ENCODE measurements around the gene ZNF595. TPM values are rescaled to one million over a fixed set of nuclear protein-coding genes. Genes with fewer than 3 reads are reported as not detected.
"Not testable (repeated sequence)": the region's sequence is repeated elsewhere in the genome, so short reads cannot be mapped to it uniquely, and the experiment has no call there.

The ZNF595 gene
- 8.1 to 10.3 TPM (median 10.1 TPM) in 3 replicates for total RNA-seq

DNA sequence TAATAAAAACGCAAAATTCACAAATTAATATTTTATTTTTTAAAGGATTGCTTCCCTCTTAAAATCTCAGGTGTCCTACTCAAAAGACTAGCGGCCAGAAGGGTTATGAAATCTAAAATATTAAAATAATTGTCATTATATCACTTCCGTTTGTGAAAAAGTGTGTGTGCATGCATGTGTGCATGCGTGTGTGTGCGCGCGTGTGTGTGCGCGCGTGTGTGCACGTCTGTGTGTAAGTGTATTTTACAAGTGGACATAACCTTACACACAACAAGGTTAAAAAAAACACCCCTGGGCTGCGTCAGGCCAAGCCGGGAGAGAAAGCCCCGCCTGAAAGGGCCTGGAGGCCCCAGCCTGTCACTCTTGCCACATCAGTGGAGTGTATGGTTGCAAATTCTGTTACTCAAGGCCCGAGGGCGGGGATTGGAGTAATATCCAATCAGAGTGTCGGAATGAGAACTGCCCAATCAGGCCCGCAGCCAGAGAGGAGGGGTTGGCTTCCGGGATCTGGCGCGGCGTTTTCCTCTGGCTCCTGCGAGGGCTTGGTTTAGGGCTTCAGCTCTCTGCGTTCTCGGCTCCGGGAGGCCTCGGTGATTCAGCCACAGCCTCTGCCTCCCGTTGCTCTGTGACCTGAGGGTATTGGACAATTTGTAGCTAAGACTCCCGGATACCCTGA, at the start of gene ZNF595:
ZNF595 (plus strand) TSS at position 518 of the 676 bp plus-strand sequence. CDS start 168 bp downstream, outside the sequence.
- H3K4me3 Mint-ChIP-seq; H3K9me3 Mint-ChIP-seq; H3K4me1 Mint-ChIP-seq; H3K27ac Mint-ChIP-seq; H3K27me3 Mint-ChIP-seq (ENCODE audit: low read depth); H3K36me3 Mint-ChIP-seq: not testable (repeated sequence)
- DNase-seq (ENCODE audit: low spot score in 2 of 2, unreplicated experiment in 2 of 2), result peak in 1 of 2 experiments; percentile 51

DNA sequence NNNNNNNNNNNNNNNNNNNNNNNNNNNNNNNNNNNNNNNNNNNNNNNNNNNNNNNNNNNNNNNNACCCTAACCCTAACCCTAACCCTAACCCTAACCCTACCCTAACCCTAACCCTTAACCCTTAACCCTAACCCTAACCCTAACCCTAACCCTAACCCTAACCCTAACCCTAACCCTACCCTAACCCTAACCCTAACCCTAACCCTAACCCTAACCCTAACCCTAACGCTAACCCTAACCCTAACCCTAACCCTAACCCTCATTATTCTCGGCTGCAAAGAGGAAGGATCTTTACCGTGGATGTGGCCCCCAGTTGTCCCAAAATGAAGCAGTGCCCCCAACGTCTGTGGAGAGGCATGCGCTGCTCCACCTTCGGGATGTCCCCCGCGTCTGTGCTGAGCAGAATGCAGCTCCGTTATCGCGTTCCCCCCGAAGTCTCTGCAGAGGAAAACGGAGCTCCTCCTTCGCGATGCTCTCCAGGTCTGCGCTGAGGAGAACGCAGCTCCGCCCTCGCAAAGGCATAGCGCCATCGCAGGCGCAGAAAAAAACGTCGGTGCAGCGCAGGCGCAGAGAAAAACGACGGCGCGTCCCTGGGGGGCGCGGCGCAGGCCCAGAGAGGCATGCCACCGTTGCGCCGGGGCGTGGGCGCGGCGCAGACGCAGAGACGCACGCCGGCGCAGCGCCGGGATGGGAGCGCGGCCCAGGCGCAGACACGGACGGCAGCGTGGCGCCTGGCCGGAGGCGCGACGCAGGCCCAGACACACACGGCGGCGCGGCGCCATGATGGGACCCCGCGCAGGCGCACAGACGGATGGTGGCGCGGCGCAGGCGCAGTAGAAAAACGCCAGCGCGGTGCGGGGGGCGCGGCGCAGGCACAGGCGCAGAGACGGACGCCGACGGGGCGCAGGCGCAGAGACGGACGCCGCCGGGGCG, 42.9 kb upstream of the ZNF595 start:
- H3K27ac Mint-ChIP-seq; H3K4me3 Mint-ChIP-seq; H3K36me3 Mint-ChIP-seq; H3K4me1 Mint-ChIP-seq; DNase-seq (ENCODE audit: low spot score in 2 of 2, unreplicated experiment in 2 of 2); H3K9me3 Mint-ChIP-seq; H3K27me3 Mint-ChIP-seq (ENCODE audit: low read depth): not testable (repeated sequence)

DNA sequence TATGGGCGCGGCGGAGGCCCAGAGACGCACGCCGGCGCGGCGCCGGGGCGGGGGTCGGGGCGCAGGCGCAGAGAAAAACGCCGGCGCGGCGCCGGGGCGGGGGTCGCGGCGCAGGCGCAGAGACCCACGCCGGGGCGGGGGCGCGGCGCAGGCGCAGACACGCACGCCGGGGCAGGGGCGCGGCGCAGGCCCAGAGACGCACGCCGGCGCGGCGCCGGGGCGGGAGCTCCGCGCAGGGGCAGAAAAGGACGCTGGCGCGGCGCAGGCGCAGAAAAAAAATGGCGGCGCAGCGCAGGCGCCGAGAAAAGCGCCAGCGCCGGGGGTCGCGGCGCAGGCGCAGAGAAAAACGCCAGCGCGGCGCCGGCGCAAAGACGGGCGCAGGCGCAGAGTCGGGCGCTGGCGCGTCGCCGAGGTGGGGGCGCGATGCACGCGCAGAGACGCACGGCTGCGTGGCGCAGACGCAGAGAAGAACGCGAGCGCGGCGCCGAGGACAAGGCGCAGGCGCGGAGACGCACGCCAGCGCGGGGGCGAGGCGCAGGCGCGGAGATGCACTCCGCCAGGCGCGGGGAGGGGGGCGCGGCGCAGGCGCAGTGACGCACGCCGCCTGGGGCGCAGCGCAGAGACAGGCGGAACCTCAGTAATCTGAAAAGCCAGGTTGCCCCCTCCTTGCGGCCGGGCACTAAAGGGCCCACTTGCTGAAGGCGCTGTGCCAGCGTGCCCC, 41.9 kb upstream of the ZNF595 start:
- not testable (repeated sequence) for H3K27me3 Mint-ChIP-seq (ENCODE audit: low read depth); H3K9me3 Mint-ChIP-seq; H3K4me3 Mint-ChIP-seq; H3K27ac Mint-ChIP-seq; H3K4me1 Mint-ChIP-seq; H3K36me3 Mint-ChIP-seq; DNase-seq (ENCODE audit: low spot score in 2 of 2, unreplicated experiment in 2 of 2)

DNA sequence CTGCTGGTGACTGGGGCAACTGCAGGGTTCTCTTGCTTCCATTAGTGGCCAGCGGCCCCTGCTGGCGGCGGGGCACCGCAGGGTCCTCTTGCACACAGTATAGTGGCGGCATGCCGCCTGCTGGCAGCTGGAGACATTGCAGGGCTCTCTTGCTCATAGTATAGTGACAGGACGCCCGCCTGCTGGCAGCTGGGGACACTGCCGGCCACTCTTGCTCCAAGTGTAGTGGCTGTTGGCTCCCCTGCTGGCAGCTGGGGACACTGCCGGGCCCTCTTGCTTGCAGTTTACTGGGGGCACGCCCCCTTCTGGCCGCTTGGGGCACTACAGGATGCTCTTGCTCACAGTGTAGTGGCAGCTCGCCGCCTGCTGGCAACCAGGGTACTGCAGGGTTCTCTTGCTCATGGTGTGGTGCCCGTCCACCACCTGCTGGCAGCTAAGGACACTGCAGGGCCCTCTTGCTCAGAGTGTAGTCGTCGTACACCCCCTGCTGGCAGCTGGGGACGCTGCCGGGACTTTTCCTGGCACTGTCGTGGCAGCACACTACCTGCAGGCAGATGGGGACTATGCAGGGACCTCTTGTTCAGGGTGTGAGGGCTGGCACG, 41.2 kb upstream of the ZNF595 start:
- not testable (repeated sequence) for H3K4me1 Mint-ChIP-seq; DNase-seq (ENCODE audit: low spot score in 2 of 2, unreplicated experiment in 2 of 2); H3K9me3 Mint-ChIP-seq; H3K36me3 Mint-ChIP-seq; H3K27ac Mint-ChIP-seq; H3K4me3 Mint-ChIP-seq; H3K27me3 Mint-ChIP-seq (ENCODE audit: low read depth)
- TF ChIP-seq, protein P1, sequence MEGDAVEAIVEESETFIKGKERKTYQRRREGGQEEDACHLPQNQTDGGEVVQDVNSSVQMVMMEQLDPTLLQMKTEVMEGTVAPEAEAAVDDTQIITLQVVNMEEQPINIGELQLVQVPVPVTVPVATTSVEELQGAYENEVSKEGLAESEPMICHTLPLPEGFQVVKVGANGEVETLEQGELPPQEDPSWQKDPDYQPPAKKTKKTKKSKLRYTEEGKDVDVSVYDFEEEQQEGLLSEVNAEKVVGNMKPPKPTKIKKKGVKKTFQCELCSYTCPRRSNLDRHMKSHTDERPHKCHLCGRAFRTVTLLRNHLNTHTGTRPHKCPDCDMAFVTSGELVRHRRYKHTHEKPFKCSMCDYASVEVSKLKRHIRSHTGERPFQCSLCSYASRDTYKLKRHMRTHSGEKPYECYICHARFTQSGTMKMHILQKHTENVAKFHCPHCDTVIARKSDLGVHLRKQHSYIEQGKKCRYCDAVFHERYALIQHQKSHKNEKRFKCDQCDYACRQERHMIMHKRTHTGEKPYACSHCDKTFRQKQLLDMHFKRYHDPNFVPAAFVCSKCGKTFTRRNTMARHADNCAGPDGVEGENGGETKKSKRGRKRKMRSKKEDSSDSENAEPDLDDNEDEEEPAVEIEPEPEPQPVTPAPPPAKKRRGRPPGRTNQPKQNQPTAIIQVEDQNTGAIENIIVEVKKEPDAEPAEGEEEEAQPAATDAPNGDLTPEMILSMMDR (IDR thresholded peaks at IDR 0.05; ENCODE audit: unreplicated experiment), result peak; percentile 51

DNA sequence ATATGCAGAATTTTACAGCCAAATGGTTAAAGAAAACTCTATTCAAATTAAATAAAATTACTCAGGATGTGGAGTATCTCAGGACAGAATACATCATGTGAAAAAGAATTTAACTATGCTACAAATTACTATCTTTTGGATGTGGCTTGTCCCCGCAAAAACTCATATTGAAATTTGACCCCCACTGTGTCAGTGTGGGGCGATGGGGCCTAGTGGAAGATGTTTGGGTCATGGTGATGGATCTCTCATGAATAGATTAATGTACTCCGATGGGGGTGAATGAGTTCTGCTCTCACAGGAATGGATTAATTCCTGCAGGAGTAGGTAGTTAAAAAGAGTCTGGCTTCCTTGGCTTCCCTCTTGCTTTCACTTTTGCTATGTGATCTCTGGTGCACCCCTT, 35.0 kb upstream of the ZNF595 start:
- H3K4me1 Mint-ChIP-seq; H3K36me3 Mint-ChIP-seq; H3K4me3 Mint-ChIP-seq; H3K9me3 Mint-ChIP-seq; H3K27me3 Mint-ChIP-seq (ENCODE audit: low read depth); H3K27ac Mint-ChIP-seq; DNase-seq (ENCODE audit: low spot score in 2 of 2, unreplicated experiment in 2 of 2): not testable (repeated sequence)

DNA sequence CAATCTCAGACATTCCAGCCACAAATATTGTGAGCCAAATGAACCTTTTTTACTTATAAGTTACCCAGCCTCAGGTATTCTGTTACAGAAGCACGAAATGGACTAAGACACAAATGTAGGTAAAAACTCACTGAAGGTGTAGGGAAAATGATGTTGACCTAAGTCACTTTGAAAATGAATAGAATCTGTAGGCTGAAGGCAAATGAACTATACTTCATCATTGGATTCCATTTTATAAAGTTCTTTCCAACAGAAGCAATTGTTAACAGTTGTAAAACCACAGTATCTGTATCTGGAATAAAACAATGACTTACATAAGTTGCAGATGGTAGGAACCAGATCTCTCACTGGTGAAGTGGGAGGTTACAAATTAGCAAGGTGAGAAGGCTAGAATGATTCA, 34.5 kb upstream of the ZNF595 start:
- not testable (repeated sequence) for H3K36me3 Mint-ChIP-seq; H3K27me3 Mint-ChIP-seq (ENCODE audit: low read depth); H3K9me3 Mint-ChIP-seq; DNase-seq (ENCODE audit: low spot score in 2 of 2, unreplicated experiment in 2 of 2); H3K27ac Mint-ChIP-seq; H3K4me1 Mint-ChIP-seq; H3K4me3 Mint-ChIP-seq

DNA sequence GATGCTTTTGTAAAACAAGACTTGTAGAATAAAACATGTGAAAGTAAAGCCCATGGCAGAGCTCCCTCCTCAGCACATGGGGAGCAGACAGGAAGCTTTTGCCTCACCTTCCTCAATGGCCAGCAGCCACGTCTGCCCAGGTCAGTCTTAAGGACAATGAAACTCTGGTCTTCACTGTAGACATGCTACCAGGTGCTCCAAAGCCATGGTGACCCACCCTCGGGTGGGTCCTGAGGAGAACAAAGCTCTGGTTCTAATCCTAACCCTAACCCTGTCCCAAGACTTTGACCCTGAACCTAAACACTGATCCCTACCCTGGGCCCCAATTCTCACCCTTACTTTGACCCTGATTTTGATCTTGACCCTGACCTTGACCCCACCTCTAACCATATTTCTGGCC, 30.2 kb upstream of the ZNF595 start:
- H3K27me3 Mint-ChIP-seq (ENCODE audit: low read depth); H3K4me3 Mint-ChIP-seq; DNase-seq (ENCODE audit: low spot score in 2 of 2, unreplicated experiment in 2 of 2); H3K4me1 Mint-ChIP-seq; H3K27ac Mint-ChIP-seq; H3K36me3 Mint-ChIP-seq: not testable (repeated sequence)
- peaks cover 11% of the 10 kb centered on the region for H3K9me3 Mint-ChIP-seq

DNA sequence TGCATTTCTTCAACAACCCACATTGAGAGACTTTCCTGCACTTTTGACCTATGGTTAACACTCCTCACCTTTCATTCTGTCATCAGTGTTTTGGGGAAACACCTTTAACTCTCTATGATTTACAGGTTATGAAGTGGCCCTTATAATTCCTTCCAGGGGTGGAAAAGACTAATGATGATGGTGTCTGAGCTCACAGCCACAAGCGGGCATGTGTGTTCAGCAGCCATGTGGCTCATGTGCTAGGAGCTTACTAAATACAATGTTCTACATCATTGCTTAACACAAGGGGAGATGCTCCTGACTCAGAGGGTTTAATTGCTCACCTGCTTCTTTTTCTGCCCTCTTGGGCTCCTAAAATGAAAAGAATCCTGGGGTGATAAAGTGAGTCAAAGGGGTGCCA, 28.8 kb upstream of the ZNF595 start:
- H3K4me1 Mint-ChIP-seq; H3K27me3 Mint-ChIP-seq (ENCODE audit: low read depth); H3K27ac Mint-ChIP-seq; H3K36me3 Mint-ChIP-seq; H3K4me3 Mint-ChIP-seq; H3K9me3 Mint-ChIP-seq; DNase-seq (ENCODE audit: low spot score in 2 of 2, unreplicated experiment in 2 of 2): not testable (repeated sequence)

DNA sequence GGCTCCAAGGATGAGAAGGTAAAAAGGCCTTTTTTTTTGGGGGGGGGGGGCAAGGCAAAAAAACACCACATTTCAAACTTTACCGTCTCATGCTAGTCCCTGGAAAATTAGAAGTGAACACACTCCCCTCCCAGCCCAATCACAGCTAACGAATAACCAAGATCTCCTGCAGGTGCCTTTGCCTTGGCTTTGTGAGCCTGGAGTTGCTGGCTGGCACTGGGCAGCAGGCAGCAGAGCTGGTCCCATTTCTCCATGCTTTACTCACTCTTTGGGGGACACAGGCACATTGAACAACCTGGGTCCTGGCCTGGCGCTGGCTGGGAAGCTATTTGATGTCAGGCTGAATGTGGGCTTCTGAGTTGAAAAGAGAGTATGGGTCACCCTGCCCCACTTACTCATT, 25.6 kb upstream of the ZNF595 start:
- H3K4me1 Mint-ChIP-seq; H3K36me3 Mint-ChIP-seq; H3K27me3 Mint-ChIP-seq (ENCODE audit: low read depth); H3K4me3 Mint-ChIP-seq; H3K9me3 Mint-ChIP-seq; DNase-seq (ENCODE audit: low spot score in 2 of 2, unreplicated experiment in 2 of 2); H3K27ac Mint-ChIP-seq: not testable (repeated sequence)

DNA sequence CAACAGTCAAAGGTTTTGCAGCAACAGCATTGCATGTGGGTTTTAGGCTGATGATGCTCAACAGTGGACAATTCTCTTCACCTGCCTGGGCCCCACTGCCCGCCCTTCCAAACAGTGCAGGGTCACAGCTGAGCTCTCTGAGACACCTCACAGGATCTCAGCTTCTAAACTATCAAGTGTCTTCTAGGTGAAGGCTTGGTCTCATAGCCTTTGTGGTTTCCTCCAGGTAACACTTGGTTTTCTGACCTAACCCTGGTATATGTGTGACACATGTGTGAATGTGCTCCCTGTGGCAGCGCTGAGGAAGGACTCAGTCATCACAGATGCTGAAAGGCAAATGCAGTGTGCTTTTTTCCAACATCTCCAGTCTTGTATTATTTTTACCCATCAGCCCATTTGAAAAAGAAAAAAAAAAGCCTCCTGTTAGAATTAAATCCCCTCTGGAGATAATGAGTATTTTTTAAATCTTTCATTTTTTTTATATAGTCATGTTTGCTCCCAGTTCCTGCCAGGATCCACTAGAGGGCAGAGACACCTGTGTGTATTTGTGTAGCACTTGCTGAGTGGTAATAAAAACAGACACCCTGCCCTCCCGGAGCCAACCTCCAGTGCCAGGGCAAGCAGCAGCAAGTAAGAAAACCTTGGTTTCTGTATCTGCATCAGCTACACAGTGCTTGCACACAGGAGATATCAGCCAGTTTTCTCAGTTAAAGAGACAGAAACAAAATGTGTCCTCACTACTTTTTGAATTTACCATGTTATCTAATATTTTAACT, 24.2 kb upstream of the ZNF595 start:
- DNase-seq (ENCODE audit: low spot score in 2 of 2, unreplicated experiment in 2 of 2); H3K4me1 Mint-ChIP-seq; H3K9me3 Mint-ChIP-seq; H3K27me3 Mint-ChIP-seq (ENCODE audit: low read depth); H3K4me3 Mint-ChIP-seq; H3K27ac Mint-ChIP-seq; H3K36me3 Mint-ChIP-seq: not testable (repeated sequence)

DNA sequence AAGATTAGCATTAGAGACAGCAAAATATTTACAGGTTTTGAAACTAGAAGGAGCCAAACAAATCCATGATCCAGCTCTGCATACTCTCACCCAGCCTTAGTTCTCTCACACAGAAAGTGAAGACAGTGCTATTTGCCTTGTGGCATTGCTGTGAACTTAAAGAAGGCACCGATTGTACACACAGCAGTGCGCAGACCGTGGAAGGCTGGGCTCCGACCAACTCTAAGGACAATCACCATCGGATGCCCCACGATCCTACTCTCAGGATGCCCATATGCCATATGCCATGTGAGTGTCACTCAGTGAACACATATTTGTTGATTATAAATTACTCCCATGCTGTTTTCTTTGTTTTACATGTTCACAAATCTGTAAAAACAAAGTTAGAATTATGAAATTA, 19.8 kb upstream of the ZNF595 start:
- not testable (repeated sequence) for H3K27me3 Mint-ChIP-seq (ENCODE audit: low read depth); H3K4me1 Mint-ChIP-seq; H3K36me3 Mint-ChIP-seq; DNase-seq (ENCODE audit: low spot score in 2 of 2, unreplicated experiment in 2 of 2); H3K4me3 Mint-ChIP-seq; H3K9me3 Mint-ChIP-seq; H3K27ac Mint-ChIP-seq
